CD4-positive, alpha-beta memory T cell (primary cell): ENCODE measurements around the gene GNS. TPM values are rescaled to one million over a fixed set of nuclear protein-coding genes. Genes with fewer than 3 reads are reported as not detected.

Experiments
- CTCF ChIA-PET: fragments of 350-600 bp; sonication (Branson Sonifier 250); formaldehyde crosslinking; loops from one replicate; lab custom pipeline; 2021; ENCODE audit warnings: inconsistent platforms; ENCODE audit not compliant: partially characterized antibody; lab: Charles Lee
- POLR2A ChIA-PET: fragments of 350-600 bp; sonication (Branson Sonifier 250); formaldehyde crosslinking; loops from one replicate; lab custom pipeline; 2021; ENCODE audit not compliant: partially characterized antibody; lab: Charles Lee
- DNase-seq, 5 donors: peaks; one replicate each; pipeline versions ENCODE4 v3.0.0 to v3.0.0-alpha.2; 2020 to 2022; ENCODE audit warnings: mixed read lengths in 1 of 5
- H3K27ac ChIP-seq: one replicate; pipeline ENCODE4 v1.7.0; 2013; ENCODE audit warnings: low read depth, low read length
- H3K27me3 ChIP-seq: 2 replicates; pipeline ENCODE4 v1.7.0; 2013; ENCODE audit warnings: mild to moderate bottlenecking, low read length, moderate library complexity; ENCODE audit not compliant: insufficient read depth
- H3K36me3 ChIP-seq: 2 replicates; pipeline ENCODE4 v1.7.0; 2013; ENCODE audit warnings: mild to moderate bottlenecking, low read length, moderate library complexity; ENCODE audit not compliant: insufficient read depth
- H3K4me1 ChIP-seq: 2 replicates; pipeline ENCODE4 v1.7.0; 2013; ENCODE audit warnings: mild to moderate bottlenecking, low read length, moderate library complexity; ENCODE audit not compliant: insufficient read depth
- H3K4me3 ChIP-seq, 2 donors: one replicate each; pipeline ENCODE4 v1.7.0; 2013; ENCODE audit warnings: low read length in 2 of 2, mild to moderate bottlenecking in 1 of 2
- H3K9me3 ChIP-seq, 2 donors: one replicate each; pipeline ENCODE4 v1.7.0; 2013; ENCODE audit warnings: low read length in 2 of 2, control low read depth in 1 of 2; ENCODE audit not compliant: control insufficient read depth in 1 of 2
- H3K27ac Mint-ChIP-seq, 7 donors: one replicate each; pipeline ENCODE4 v1.8.0; 2020 to 2021; ENCODE audit warnings: mixed read lengths in 7 of 7, mild to moderate bottlenecking in 6 of 7, inconsistent platforms in 3 of 7, moderate library complexity in 3 of 7
- H3K27me3 Mint-ChIP-seq, 2 donors: one replicate each; pipeline ENCODE4 v1.8.0; 2020 to 2021; ENCODE audit warnings: mixed read lengths in 2 of 2
- H3K36me3 Mint-ChIP-seq, 2 donors: one replicate each; pipeline ENCODE4 v1.8.0; 2020 to 2021; ENCODE audit warnings: mixed read lengths in 2 of 2, inconsistent platforms in 1 of 2, mild to moderate bottlenecking in 1 of 2
- H3K4me1 Mint-ChIP-seq, 4 donors: one replicate each; pipeline ENCODE4 v1.8.0; 2020 to 2021; ENCODE audit warnings: mixed read lengths in 4 of 4, mild to moderate bottlenecking in 1 of 4
- H3K4me3 Mint-ChIP-seq, 8 donors: one replicate each; pipeline ENCODE4 v1.8.0; 2020 to 2021; ENCODE audit warnings: mixed read lengths in 8 of 8, mild to moderate bottlenecking in 7 of 8, moderate library complexity in 6 of 8, inconsistent platforms in 3 of 8
- H3K9me3 Mint-ChIP-seq, 8 donors: one replicate each; pipeline ENCODE4 v1.8.0; 2020 to 2021; ENCODE audit warnings: mixed read lengths in 8 of 8, mild to moderate bottlenecking in 5 of 8, inconsistent platforms in 3 of 8, moderate library complexity in 1 of 8
- intact Hi-C: fragments of 100-400 bp; cut with micrococcal nuclease; formaldehyde crosslinking; loops from one replicate; pipeline ENCODE4 v1.15.1; 2023
- polyA plus RNA-seq, 2 donors: library from polyadenylated mRNA; unstranded; fragments of 300-500 nt; fragmentation: Illumina TruSeq; gene quantifications; one replicate each; pipeline ENCODE4 v1.2.3, GENCODE V29; 2021
- total RNA-seq, 2 experiments: library from RNA; stranded (reverse); gene quantifications; one replicate each; pipeline ENCODE4 v1.2.3, GENCODE V29; 2021

The GNS gene
- total and polyA plus RNA-seq, 4 experiments from 2014 or later, result 34.2 to 77.0 (median 35.9) TPM

DNA sequence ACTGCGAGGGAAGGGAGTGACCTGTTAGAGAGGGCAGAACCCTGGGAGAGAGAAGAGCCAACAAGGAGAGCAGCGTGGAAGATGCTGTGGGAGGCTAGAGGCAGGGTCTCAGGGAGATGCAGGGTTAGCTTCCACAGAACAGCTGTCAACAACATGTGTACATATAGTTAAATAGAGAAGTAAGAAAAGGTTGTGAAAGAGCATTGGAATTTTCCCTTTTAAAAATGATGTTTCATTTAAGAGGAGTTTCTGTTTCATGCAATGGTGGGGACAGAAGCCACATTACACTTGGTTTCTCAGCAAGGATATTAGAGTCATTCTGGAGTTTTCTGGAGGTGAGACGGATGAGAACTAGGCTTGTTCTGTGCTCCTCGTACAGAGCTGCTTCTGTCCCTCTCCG lies 41.4 kb upstream of the GNS start:
- Histone ChIP-seq H3K27ac (no peak overlapping the region), H3K36me3 (no peaks in the 10 kb centered on the region), H3K9me3 (no peaks in the 10 kb centered on the region), H3K27me3 (no peaks in the 10 kb centered on the region), H3K4me3 (no peak overlapping the region), H3K4me1 (peaks cover 3% of the 10 kb centered on the region)
- POLR2A ChIA-PET, result interaction anchor here (0.5 kb wide), 1 partner anchor 18 kb away, joined by 3 read pairs; no protein-coding TSS in a partner anchor
- Mint-ChIP-seq H3K27me3 (peaks cover 20 to 28% of the 10 kb centered on the region in 2 donors), H3K27ac (no peak overlapping the region), H3K9me3 (no peaks in the 10 kb centered on the region), H3K36me3 (no peaks in the 10 kb centered on the region), H3K4me1 (peaks cover 0 to 4% (median 1%) of the 10 kb centered on the region in 4 donors), H3K4me3 (no peak overlapping the region)
- intact Hi-C loops, result no loop called here
- CTCF ChIA-PET, result interaction anchor here (2.4 to 3.4 kb wide), 3 partner anchors 10 to 251 kb away, joined by 7 to 15 read pairs (median 10); no protein-coding TSS in a partner anchor
- DNase-seq, result no peak

DNA sequence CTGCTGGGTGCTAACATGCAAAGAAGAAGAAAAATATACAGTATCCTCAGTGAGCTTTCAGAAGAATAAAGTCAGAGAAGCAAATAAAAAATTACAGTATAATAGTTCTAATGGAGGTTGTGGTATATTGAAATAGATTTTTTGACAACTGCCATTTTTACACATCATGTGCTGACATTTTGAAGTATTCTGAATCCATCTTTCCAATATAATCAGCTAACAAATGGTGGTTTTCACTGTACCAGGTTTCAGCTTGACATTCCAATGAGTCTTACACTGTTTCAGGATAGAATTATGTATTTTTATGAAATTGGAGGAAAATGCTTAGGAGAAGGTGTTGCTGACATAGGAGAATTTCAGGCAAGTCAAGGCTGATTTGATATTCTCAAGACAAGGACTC lies 39.0 kb upstream of the GNS start:
- Histone ChIP-seq H3K36me3 (no peaks in the 10 kb centered on the region), H3K4me1 (peaks cover 3% of the 10 kb centered on the region), H3K4me3 (no peak overlapping the region), H3K9me3 (no peaks in the 10 kb centered on the region), H3K27me3 (no peaks in the 10 kb centered on the region), H3K27ac (no peak overlapping the region)
- CTCF ChIA-PET, result interaction anchor here (0.7 to 4.4 kb wide), 6 partner anchors 8 to 249 kb away, joined by 3 to 39 read pairs (median 4); partner anchors contain the start of gene GNS
- POLR2A ChIA-PET, result interaction anchor here (1.1 kb wide), 1 partner anchor 16 kb away, joined by 3 read pairs; no protein-coding TSS in a partner anchor
- Mint-ChIP-seq H3K9me3 (no peaks in the 10 kb centered on the region), H3K36me3 (no peaks in the 10 kb centered on the region), H3K27me3 (peaks cover 20 to 26% of the 10 kb centered on the region in 2 donors), H3K4me3 (no peak overlapping the region), H3K4me1 (peaks cover 0 to 4% (median 1%) of the 10 kb centered on the region in 4 donors), H3K27ac (no peak overlapping the region)
- no peak for DNase-seq
- intact Hi-C loops, result no loop called here

DNA sequence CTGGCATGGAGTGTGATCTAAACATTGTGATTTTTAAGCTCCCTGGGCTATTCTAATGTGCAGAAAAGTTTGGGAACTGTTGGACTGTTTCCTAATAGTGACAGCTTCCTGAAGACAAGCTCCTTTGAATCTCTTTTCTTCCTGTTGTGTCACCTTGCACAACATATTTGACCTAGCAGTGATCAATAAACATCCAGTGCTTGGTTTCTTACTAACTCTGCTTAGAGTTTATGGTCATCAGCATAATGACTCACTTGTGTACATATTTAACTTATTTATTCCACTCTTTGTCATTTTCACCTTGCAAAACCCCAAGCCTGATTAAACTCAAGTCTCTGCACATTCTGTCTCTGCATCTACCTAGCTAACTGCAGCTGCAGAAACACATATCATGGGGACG lies 38.0 kb upstream of the GNS start:
- H3K9me3 Mint-ChIP-seq, result no peaks in the 10 kb centered on the region
- POLR2A ChIA-PET, result interaction anchor here (1.1 kb wide), 1 partner anchor 17 kb away, joined by 3 read pairs; no protein-coding TSS in a partner anchor
- H3K36me3 Mint-ChIP-seq, result no peaks in the 10 kb centered on the region
- no peaks in the 10 kb centered on the region for H3K36me3 ChIP-seq
- H3K4me1 Mint-ChIP-seq, result peaks cover 0 to 1% (median under 1%) of the 10 kb centered on the region in 4 donors
- no peak overlapping the region for H3K27ac ChIP-seq
- DNase-seq, result no peak
- CTCF ChIA-PET, result interaction anchor here (0.6 to 4.4 kb wide), 14 partner anchors 9 to 1193 kb away, joined by 3 to 39 read pairs (median 4); partner anchors contain the start of gene GNS
- intact Hi-C loops, result loop anchor here (2.0 kb wide), 1 partner anchor 1186 kb away; no protein-coding TSS in a partner anchor
- no peaks in the 10 kb centered on the region for H3K9me3 ChIP-seq
- H3K4me1 ChIP-seq, result peaks cover 3% of the 10 kb centered on the region
- H3K27me3 ChIP-seq, result no peaks in the 10 kb centered on the region
- no peak overlapping the region for H3K4me3 ChIP-seq
- no peak overlapping the region for H3K27ac Mint-ChIP-seq
- peaks cover 20 to 24% of the 10 kb centered on the region in 2 donors for H3K27me3 Mint-ChIP-seq
- no peak overlapping the region for H3K4me3 Mint-ChIP-seq

DNA sequence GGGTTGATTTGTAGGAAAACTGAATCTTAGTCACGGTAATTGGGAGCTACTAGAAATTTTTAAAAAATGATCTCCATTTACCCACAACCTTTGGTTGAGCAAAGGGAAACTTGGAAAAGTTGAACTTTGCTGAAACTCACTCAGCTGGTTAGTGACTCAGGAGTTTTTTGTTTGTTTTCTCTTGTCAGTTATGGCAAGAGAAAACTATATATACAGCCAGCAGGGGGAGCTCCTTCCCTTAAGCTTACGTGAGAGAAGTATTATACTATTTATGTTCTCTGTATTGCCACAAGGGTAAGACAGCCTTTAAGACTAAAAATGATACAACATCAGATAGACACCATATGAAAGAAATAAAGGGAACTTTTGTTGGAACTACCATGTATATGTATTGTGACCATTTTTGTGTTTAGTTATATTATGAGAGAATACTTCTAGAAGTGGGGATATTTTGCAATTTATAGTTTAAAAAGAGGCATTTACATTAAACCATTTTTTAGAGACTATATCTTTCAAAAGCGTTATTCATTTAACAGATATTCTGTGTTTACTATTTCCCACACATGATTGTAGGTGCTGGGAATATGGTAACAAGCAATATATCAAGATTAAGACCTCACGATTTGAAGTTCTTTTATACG lies 37.1 kb upstream of the GNS start:
- Mint-ChIP-seq H3K36me3 (no peaks in the 10 kb centered on the region), H3K9me3 (no peaks in the 10 kb centered on the region), H3K27ac (no peak overlapping the region), H3K4me1 (no peaks in the 10 kb centered on the region), H3K27me3 (peaks cover 20 to 21% of the 10 kb centered on the region in 2 donors), H3K4me3 (no peak overlapping the region)
- DNase-seq, result peak; percentile 54 to 68 (median 60)
- ChIA-PET CTCF (interaction anchor here (0.6 to 4.4 kb wide), 25 partner anchors 8 to 1194 kb away, joined by 3 to 39 read pairs (median 3); partner anchors contain the start of gene GNS), POLR2A (no interaction called here)
- Histone ChIP-seq H3K4me1 (no peaks in the 10 kb centered on the region), H3K27ac (no peak overlapping the region), H3K4me3 (no peak overlapping the region), H3K36me3 (no peaks in the 10 kb centered on the region), H3K9me3 (no peaks in the 10 kb centered on the region), H3K27me3 (no peaks in the 10 kb centered on the region)
- intact Hi-C loops, result loop anchor here (1.0 to 2.0 kb wide), 2 partner anchors 247 to 1186 kb away; no protein-coding TSS in a partner anchor

DNA sequence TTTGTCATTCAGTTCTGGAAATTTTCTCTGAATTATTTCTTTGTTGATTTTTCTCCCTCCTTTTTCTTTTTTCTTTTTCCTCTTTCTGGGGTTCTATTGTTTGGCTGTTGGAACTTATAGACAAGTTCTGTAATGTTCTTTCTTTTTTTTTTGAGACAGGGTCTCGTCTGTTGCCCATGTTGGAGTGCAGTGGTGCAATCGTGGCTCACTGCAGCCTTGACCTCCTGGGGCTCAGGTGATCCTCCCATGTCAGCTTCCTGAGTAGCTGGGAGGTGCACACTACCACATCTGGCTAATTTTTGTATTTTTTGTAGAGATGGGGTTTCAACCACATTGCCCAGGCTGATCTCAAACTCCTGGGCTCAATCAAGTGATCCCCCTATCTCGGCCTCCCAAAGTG lies 35.1 kb upstream of the GNS start:
- H3K36me3 ChIP-seq, result no peaks in the 10 kb centered on the region
- intact Hi-C loops, result no loop called here

DNA sequence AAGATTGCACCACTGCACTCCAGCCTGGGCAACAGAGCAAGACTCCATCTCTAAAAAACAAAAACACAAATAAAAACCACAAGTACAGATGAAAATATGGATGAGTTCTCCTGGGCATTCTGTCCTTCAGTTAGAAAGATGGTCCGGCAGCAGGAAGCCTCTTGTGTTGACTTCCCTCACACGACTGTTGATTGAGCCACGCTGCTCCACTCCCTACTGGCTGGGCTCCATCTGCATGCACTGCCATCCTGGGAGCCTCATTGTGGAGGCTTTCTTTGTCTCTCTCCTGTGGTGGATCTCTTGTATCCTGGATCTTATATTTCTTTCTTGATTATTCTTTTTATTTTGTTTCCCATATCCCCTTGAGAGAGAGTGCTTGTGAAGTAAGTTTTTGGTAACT lies 34.4 kb upstream of the GNS start:
- Mint-ChIP-seq H3K4me3 (no peak overlapping the region), H3K4me1 (no peaks in the 10 kb centered on the region), H3K27me3 (peaks cover 3 to 6% of the 10 kb centered on the region in 2 donors), H3K36me3 (no peaks in the 10 kb centered on the region), H3K27ac (no peak overlapping the region), H3K9me3 (peaks cover 0 to 2% (median 0%) of the 10 kb centered on the region in 8 donors)
- Histone ChIP-seq H3K4me3 (no peak overlapping the region), H3K27ac (no peak overlapping the region), H3K4me1 (no peaks in the 10 kb centered on the region), H3K36me3 (no peaks in the 10 kb centered on the region), H3K27me3 (no peaks in the 10 kb centered on the region), H3K9me3 (no peaks in the 10 kb centered on the region)
- no peak for DNase-seq
- intact Hi-C loops, result no loop called here
- CTCF ChIA-PET, result interaction anchor here (0.9 to 2.0 kb wide), 4 partner anchors 11 to 40 kb away, joined by 3 to 6 read pairs (median 4); no protein-coding TSS in a partner anchor
- POLR2A ChIA-PET, result no interaction called here

More for the DNA sequence above, 35.1 kb upstream of the GNS start:
- peaks cover 0 to 2% (median 0%) of the 10 kb centered on the region in 8 donors for H3K9me3 Mint-ChIP-seq
- Histone ChIP-seq H3K9me3 (no peaks in the 10 kb centered on the region), H3K27me3 (no peaks in the 10 kb centered on the region), H3K27ac (no peak overlapping the region), H3K4me1 (no peaks in the 10 kb centered on the region), H3K4me3 (no peak overlapping the region)
- no peak for DNase-seq
- H3K4me1 Mint-ChIP-seq, result no peaks in the 10 kb centered on the region
- H3K36me3 Mint-ChIP-seq, result no peaks in the 10 kb centered on the region
- no peak overlapping the region for H3K4me3 Mint-ChIP-seq
- no peak overlapping the region for H3K27ac Mint-ChIP-seq
- POLR2A ChIA-PET, result no interaction called here
- CTCF ChIA-PET, result interaction anchor here (0.6 to 3.4 kb wide), 7 partner anchors 12 to 1823 kb away, joined by 3 to 28 read pairs (median 4); no protein-coding TSS in a partner anchor
- peaks cover 6% of the 10 kb centered on the region in 2 donors for H3K27me3 Mint-ChIP-seq

DNA sequence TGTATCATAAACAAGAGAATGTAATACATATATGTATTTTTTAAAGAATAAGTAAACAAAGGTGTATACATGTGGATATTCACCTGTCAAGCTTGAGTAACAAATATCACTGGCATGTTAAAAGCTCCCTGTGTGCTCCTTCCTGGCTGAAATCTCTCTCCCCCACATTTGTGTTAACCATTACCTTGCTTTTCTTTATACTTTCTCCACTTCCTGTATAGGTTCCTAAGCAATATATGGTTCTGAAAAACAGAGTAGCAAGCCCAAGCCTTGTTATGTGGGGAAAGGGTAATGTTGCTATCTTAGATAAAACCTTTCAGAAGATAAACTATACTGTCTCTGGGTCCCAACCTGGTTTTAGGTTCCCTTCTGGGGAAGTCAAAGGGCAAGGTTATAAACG lies 32.9 kb upstream of the GNS start:
- no peak overlapping the region for H3K27ac Mint-ChIP-seq
- Histone ChIP-seq H3K9me3 (no peaks in the 10 kb centered on the region), H3K27me3 (no peaks in the 10 kb centered on the region), H3K36me3 (no peaks in the 10 kb centered on the region), H3K4me1 (no peaks in the 10 kb centered on the region), H3K27ac (no peak overlapping the region), H3K4me3 (no peak overlapping the region)
- no peak for DNase-seq
- POLR2A ChIA-PET, result no interaction called here
- H3K27me3 Mint-ChIP-seq, result peaks cover 2 to 3% of the 10 kb centered on the region in 2 donors
- no peaks in the 10 kb centered on the region for H3K4me1 Mint-ChIP-seq
- CTCF ChIA-PET, result interaction anchor here (1.6 to 2.8 kb wide), 2 partner anchors 10 to 12 kb away, joined by 6 to 9 read pairs; no protein-coding TSS in a partner anchor
- intact Hi-C loops, result no loop called here
- H3K36me3 Mint-ChIP-seq, result no peaks in the 10 kb centered on the region
- H3K4me3 Mint-ChIP-seq, result no peak overlapping the region
- peaks cover 0 to 2% (median 0%) of the 10 kb centered on the region in 8 donors for H3K9me3 Mint-ChIP-seq
